RWPE2 (cell line): Measurements from ENCODE around the gene TBCK.

Experiments
- ATAC-seq: fragments of 200-7000 bp; cut with Tn5 transposase; 3 replicates; pipeline ENCODE4 v1.9.1; 2021; ENCODE audit warnings: low read depth
- DNase-seq: peaks from one replicate; pipeline ENCODE4 v3.0.0-alpha.2; 2020; ENCODE audit warnings: low spot score
- H3K27ac ChIP-seq: fragments of 450-650 bp; 2 replicates; pipeline ENCODE4 v1.5.1; 2017; ENCODE audit warnings: mild to moderate bottlenecking; ENCODE audit not compliant: poor library complexity, severe bottlenecking
- H3K27me3 ChIP-seq: fragments of 250-450 bp; sonication (Bioruptor Pico); 2 replicates; pipeline ENCODE4 v1.5.1; 2021; ENCODE audit warnings: mild to moderate bottlenecking, moderate library complexity; ENCODE audit not compliant: insufficient read depth, poor library complexity, severe bottlenecking
- H3K36me3 ChIP-seq: fragments of 250-450 bp; sonication (Bioruptor Pico); 2 replicates; pipeline ENCODE4 v1.5.1; 2020; ENCODE audit warnings: low read depth, mild to moderate bottlenecking, moderate library complexity
- H3K4me1 ChIP-seq: fragments of 250-450 bp; sonication (Bioruptor Pico); 2 replicates; pipeline ENCODE4 v1.5.1; 2021; ENCODE audit warnings: mild to moderate bottlenecking, moderate library complexity; ENCODE audit not compliant: insufficient read depth, poor library complexity, severe bottlenecking
- H3K4me3 ChIP-seq: fragments of 250-450 bp; sonication (Bioruptor Pico); 2 replicates; pipeline ENCODE4 v1.5.1; 2021; ENCODE audit warnings: mild to moderate bottlenecking, moderate library complexity; ENCODE audit not compliant: severe bottlenecking
- H3K9me3 ChIP-seq: fragments of 250-450 bp; sonication (Bioruptor Pico); 2 replicates; pipeline ENCODE4 v1.5.1; 2021; ENCODE audit warnings: mild to moderate bottlenecking, moderate library complexity; ENCODE audit not compliant: severe bottlenecking
- TF ChIP-seq, protein P1 (sequence below): fragments of 450-650 bp; IDR thresholded peaks from one replicate; pipeline ENCODE4 v1.5.1; 2017; ENCODE audit warnings: mild to moderate bottlenecking, moderate library complexity; ENCODE audit not compliant: poor library complexity, severe bottlenecking

TBCK gene

DNA sequence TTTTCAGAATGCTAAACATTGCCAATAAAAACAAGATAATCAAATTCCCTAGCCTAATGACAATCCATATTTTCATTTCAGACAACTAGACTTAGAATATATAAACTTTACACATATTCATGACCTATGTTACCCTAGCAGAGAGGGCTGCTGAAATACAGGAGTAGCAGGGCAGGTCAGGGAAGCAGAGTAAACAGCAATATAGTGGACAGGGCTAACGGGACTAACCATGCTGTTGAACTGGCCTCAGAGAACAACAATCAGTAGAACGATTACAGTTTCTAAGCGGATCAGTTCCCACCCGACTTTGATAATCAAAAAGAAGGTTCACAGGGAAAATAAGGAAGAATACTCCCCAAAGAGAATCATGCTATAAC lies 14.0 kb downstream of the TBCK start:
- ATAC-seq (no peak), DNase-seq (no peak)
- no peak overlapping the region for H3K27ac ChIP-seq
- no peak overlapping the region for H3K4me3 ChIP-seq
- no peaks in the 10 kb centered on the region for H3K4me1 ChIP-seq
- H3K36me3 ChIP-seq: peaks cover 22% of the 10 kb centered on the region
- no peaks in the 10 kb centered on the region for H3K9me3 ChIP-seq
- TF ChIP-seq, protein P1, sequence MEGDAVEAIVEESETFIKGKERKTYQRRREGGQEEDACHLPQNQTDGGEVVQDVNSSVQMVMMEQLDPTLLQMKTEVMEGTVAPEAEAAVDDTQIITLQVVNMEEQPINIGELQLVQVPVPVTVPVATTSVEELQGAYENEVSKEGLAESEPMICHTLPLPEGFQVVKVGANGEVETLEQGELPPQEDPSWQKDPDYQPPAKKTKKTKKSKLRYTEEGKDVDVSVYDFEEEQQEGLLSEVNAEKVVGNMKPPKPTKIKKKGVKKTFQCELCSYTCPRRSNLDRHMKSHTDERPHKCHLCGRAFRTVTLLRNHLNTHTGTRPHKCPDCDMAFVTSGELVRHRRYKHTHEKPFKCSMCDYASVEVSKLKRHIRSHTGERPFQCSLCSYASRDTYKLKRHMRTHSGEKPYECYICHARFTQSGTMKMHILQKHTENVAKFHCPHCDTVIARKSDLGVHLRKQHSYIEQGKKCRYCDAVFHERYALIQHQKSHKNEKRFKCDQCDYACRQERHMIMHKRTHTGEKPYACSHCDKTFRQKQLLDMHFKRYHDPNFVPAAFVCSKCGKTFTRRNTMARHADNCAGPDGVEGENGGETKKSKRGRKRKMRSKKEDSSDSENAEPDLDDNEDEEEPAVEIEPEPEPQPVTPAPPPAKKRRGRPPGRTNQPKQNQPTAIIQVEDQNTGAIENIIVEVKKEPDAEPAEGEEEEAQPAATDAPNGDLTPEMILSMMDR: no peak
- H3K27me3 ChIP-seq: no peaks in the 10 kb centered on the region

DNA sequence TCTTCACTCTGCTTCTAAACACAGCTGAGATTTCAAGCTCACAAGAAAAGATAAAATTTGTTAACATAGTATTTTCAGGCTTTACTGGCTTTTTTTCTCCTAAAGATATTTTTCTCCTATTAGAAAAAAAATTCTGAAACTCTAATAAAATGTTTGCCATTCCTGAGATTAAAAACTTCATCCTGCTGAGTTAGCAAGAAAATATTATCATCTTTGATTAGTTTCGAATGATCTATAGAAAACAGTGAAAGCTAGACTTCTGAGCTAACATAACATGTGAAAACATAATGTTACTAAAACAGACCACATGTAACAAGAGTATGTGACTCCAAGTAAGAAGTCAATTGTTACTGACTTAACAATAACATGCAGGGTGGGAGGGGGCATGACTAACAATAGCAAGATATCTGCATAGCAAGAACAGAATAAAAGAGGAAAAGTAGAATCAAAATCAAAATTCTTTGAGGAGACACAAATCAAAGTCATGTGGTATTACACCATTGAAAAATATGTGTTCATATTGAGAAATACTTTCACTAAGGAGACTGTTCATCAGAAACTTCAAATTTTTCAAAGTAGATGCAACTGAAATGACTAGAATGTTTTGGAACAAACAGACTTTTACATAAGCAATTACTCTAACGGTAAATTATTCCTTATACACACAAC lies 14.5 kb downstream of the TBCK start:
- Histone ChIP-seq H3K4me1 (no peaks in the 10 kb centered on the region), H3K4me3 (no peak overlapping the region), H3K36me3 (peaks cover 22% of the 10 kb centered on the region), H3K9me3 (no peaks in the 10 kb centered on the region), H3K27me3 (no peaks in the 10 kb centered on the region), H3K27ac (no peak overlapping the region)
- DNase-seq (no peak), ATAC-seq (no peak)
- TF ChIP-seq, protein P1: no peak

DNA sequence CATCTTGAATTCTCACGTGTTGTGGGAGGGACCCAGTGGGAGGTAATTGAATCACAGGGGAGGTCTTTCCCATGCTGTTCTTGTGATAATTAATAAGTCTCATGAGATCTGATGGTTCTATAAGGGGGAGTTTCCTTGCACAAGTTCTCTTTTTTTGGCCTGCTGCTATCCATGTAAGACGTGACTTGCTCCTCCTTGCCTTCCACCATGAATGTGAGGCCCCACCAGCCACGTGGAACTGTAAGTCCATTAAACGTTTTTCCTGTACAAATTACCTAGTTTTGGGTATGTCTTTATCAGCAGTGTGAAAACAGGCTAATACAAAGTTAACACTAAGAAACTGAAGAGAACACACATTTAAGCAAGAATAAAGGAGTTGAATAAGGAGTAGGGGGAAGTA lies 16.0 kb downstream of the TBCK start:
- TF ChIP-seq, protein P1: no peak
- DNase-seq (no peak), ATAC-seq (no peak)
- Histone ChIP-seq H3K4me3 (no peak overlapping the region), H3K9me3 (no peaks in the 10 kb centered on the region), H3K27ac (no peak overlapping the region), H3K36me3 (peaks cover 29% of the 10 kb centered on the region), H3K4me1 (no peaks in the 10 kb centered on the region), H3K27me3 (no peaks in the 10 kb centered on the region)

DNA sequence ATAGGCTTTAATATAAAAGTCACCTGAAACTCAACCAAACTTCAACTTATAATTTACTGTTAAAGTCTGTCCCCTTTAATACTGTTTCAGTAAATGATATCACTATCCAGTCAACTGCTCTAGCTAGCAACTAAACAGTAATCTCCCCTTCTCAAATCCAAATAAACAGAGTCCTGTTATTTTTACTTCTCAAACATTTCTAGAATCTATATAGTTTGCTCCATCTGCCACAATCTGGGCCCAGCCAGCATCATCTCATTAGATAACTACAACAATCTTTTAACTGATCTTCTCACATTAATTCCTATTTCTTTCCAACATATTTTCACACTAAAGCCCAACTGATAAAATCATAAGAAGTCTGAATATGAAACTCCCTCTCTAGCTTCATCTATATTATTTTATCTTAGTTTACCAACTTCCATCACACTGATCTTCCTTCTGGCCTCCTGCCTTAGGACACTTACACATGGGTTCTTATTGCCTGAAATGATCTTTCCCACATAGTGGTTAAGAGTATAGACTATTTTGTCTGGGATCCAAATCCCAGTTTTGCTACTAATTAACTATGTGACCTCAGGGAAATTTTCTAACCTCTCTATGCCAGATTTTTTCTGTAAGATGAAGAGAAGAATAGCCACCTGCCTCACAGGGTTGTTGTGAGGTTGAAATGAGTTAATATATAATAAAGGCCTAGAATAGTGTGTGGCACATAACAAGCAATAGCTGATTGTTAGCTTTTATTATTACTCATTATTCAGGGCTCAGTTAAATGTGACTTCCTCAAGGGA lies 18.6 kb downstream of the TBCK start:
- TF ChIP-seq, protein P1: no peak
- ATAC-seq: no peak
- Histone ChIP-seq H3K9me3 (no peaks in the 10 kb centered on the region), H3K27ac (no peak overlapping the region), H3K27me3 (no peaks in the 10 kb centered on the region), H3K36me3 (peaks cover 38% of the 10 kb centered on the region), H3K4me3 (no peak overlapping the region), H3K4me1 (no peaks in the 10 kb centered on the region)
- DNase-seq: no peak

DNA sequence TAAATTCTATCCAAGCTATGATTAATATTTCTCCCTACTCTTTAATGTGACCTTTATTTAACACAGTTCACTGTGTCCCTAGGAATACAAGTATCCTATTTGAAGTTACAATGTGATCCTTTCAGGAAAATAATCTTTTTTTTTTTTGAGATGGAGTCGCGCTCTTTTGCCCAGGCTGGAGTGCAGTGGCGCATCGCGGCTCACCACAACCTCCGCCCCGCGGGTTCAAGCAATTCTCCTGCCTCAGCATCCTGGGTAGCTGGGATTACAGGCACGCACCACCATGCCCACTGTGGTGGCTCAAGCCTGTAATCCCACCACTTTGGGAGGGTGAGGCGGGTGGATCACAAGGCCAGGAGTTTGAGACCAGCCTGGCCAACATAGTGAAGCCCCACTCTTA lies 21.9 kb downstream of the TBCK start:
- ATAC-seq (no peak), DNase-seq (no peak)
- H3K4me1 ChIP-seq: no peaks in the 10 kb centered on the region
- H3K27ac ChIP-seq: no peak overlapping the region
- TF ChIP-seq, protein P1: no peak
- peaks cover 24% of the 10 kb centered on the region for H3K36me3 ChIP-seq
- no peaks in the 10 kb centered on the region for H3K9me3 ChIP-seq
- H3K4me3 ChIP-seq: no peak overlapping the region
- H3K27me3 ChIP-seq: no peaks in the 10 kb centered on the region
